Fibroblast of mammary gland (primary cell): Measurements from ENCODE around the gene FBXO45.
"Not testable (repeated sequence)": the region's sequence is repeated elsewhere in the genome, so short reads cannot be mapped to it uniquely, and the experiment has no call there.

Experiments
- DNase-seq: peaks from one replicate; pipeline ENCODE4 v3.0.0-alpha.2; 2010; ENCODE audit warnings: low read depth
- H3K4me3 ChIP-seq: 2 replicates; pipeline ENCODE4 v1.5.1; 2011; ENCODE audit warnings: low read depth, mild to moderate bottlenecking, low read length, moderate library complexity; ENCODE audit not compliant: control insufficient read depth
- TF ChIP-seq, protein P1 (sequence below): conservative IDR thresholded peaks from 2 replicates; pipeline ENCODE4 v1.5.1; 2011; ENCODE audit warnings: low read depth, low read length, inconsistent platforms; ENCODE audit not compliant: control insufficient read depth, insufficient read depth

The FBXO45 gene

GRCh38 chr3:196632046-196632751 is 63.7 kb downstream of the FBXO45 start:
- peak overlapping the region; percentile 70 for H3K4me3 ChIP-seq
- TF ChIP-seq, protein P1, sequence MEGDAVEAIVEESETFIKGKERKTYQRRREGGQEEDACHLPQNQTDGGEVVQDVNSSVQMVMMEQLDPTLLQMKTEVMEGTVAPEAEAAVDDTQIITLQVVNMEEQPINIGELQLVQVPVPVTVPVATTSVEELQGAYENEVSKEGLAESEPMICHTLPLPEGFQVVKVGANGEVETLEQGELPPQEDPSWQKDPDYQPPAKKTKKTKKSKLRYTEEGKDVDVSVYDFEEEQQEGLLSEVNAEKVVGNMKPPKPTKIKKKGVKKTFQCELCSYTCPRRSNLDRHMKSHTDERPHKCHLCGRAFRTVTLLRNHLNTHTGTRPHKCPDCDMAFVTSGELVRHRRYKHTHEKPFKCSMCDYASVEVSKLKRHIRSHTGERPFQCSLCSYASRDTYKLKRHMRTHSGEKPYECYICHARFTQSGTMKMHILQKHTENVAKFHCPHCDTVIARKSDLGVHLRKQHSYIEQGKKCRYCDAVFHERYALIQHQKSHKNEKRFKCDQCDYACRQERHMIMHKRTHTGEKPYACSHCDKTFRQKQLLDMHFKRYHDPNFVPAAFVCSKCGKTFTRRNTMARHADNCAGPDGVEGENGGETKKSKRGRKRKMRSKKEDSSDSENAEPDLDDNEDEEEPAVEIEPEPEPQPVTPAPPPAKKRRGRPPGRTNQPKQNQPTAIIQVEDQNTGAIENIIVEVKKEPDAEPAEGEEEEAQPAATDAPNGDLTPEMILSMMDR: no peak
- peak; percentile 51 for DNase-seq

- TF ChIP-seq, protein P1: no peak
- DNase-seq: no peak
These were observed 65.2 kb downstream of the FBXO45 start for GRCh38 chr3:196633555-196634151.

GRCh38 chr3:196634224-196634623 is 65.8 kb downstream of the FBXO45 start:
- no peak for DNase-seq
- no peak overlapping the region for H3K4me3 ChIP-seq

More at GRCh38 chr3:196633555-196634151, 65.2 kb downstream of the FBXO45 start:
- H3K4me3 ChIP-seq: no peak overlapping the region

GRCh38 chr3:196634829-196635228 is 66.4 kb downstream of the FBXO45 start:
- no peak for DNase-seq
- H3K4me3 ChIP-seq: no peak overlapping the region
- TF ChIP-seq, protein P1: no peak

More at GRCh38 chr3:196634224-196634623, 65.8 kb downstream of the FBXO45 start:
- TF ChIP-seq, protein P1: no peak

DNA sequence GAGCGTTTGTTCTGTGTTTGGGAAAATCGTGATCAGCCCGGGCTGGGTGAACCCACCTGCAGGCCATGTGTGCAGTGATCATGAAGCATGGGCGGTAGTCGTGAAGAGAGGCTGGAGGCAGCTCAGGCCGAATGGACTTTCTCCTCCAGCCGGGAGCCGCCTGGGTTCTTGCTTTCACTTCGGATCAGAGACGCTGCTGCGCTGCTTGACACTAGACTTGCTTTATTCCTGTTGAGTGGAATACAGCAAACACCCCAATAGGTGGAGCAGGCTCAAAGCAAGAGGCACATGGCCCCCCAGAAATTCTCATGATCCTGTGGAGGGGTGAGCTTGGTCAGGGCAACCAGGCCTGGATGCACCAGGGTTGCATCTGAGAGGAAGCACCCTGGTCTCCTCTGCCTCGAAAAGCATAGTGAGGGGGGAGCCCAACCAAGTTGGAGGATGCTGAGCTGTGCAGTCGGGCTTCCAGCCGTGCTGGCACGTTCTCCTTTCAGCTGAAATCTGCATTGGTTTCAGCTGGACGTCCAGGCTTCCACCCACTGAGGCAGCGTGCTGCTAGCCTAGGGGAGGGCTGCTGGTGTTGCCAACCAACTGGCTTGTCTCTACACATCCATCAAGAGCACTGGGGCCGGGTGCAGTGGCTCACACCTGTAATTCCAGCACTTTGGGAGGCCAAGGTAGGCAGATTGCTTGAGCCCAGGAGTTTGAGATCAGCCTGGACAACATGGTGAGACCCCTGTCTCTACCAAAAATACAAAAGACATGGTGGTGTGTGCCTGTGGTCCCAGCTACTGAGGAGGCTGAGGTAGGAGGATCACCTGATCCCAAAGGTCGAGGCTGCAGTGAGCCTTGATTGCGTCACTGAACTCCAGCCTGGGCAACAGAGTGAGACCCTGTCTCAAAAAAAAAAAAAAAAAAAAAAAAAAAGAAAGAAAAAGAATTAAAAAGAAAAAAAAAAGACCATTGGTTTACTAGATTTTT is 68.2 kb downstream of the FBXO45 start:
- DNase-seq: no peak
- TF ChIP-seq, protein P1: no peak
- H3K4me3 ChIP-seq: no peak overlapping the region

DNA sequence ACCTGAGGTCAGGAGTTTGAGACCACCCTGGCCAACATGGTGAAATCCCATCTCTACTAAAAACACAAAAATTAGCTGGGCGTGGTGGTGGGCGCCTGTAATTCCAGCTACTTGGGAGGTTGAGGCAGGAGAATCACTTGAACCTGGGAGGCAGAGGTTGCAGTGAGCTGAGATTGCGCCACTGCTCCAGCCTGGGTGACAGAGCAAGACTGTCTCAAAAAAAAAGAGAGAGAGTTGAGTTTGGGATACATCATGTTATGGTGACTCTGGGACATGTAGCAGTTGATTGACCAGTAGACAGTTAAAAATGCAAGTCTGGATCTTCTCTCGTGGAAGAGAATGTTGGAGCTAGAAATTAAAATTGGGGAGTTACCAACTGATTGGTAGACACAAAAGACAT is 69.5 kb downstream of the FBXO45 start:
- not testable (repeated sequence) for H3K4me3 ChIP-seq, DNase-seq
